ENCODE measurements around the gene FOXP1.
"Not testable (repeated sequence)": the region's sequence is repeated elsewhere in the genome, so short reads cannot be mapped to it uniquely, and the experiment has no call there.

Gene FOXP1

DNA sequence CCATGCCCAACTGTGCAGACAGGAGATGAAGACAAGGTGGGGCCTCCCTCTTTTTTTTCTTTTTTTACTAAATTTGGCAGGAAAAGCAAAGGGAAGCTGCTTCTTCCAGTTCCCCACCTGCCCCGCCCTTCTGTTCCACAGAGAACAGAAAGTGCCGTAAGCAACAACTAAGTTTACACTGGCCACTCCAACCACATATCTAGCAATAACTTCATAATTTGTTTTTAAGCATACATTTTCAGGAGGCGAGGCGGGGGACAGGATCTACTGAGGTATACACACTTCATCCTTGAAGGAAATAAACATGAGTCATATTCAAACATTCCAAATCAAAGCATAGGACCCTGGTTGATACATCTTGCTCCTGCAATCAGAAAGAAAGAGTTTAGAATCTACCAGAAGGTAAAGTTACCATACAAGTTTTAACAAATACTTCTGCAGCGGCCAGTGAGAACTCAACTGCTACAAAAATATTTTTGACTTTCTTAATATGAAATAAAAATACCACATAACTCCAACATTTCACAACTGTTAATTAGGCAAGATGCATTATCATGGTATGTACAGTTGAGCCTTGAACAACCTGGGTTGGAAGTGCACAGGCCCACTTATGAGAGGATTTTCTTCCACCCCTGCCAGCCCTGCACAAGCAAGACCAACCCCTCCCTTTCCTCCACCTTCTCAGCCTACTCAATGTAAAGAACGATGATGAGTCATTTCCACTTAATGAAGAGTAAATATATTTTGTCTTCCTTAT is 50.7 kb downstream of the FOXP1 start:
- peaks cover 5% of the 10 kb centered on the region for H3K4me1 Mint-ChIP-seq
- no peaks in the 10 kb centered on the region for H3K9me3 Mint-ChIP-seq
- no peak overlapping the region for H3K27ac Mint-ChIP-seq (ENCODE audit: low read depth)
- DNase-seq (ENCODE audit: low spot score in 2 of 2), result no peak
- no peaks in the 10 kb centered on the region for H3K27me3 Mint-ChIP-seq
- H3K4me3 Mint-ChIP-seq, result no peak overlapping the region
- H3K36me3 Mint-ChIP-seq (ENCODE audit: insufficient read depth), result peaks cover 2% of the 10 kb centered on the region
- no peak for ATAC-seq (replicated peaks; ENCODE audit: extremely low read depth, poor library complexity, severe bottlenecking)

DNA sequence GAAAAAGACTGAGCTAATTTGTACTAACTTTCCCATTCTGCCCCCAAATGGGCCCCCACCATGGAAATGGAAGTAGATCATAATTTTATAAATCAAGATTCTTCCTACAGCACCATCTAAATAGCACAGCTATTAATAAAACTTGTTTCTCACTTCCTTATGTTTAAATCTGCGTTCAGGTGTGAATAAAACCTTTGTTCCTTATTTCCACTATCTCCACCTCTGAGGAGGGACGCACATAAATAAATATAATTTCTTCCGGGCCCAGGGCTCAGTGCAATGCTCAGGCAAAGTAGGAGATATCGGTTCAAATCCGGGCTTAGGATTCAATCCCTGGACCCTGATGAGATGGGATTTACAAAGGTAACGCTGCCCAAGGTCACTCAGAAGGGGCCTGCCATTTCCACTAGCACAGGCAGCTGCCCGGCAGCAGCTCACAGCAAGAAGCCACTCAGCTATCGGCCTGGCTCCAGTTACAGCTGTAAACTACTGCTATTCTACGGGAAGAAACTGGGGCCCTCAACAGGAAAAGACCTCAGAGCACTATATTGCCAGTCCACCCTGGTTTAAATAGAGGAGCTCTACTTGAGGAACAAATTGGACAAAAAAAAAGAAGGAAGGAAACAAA is 52.5 kb downstream of the FOXP1 start:
- DNase-seq (ENCODE audit: low spot score in 2 of 2) (no peak), ATAC-seq (replicated peaks; ENCODE audit: extremely low read depth, poor library complexity, severe bottlenecking) (no peak)
- peaks cover 2% of the 10 kb centered on the region for H3K36me3 Mint-ChIP-seq (ENCODE audit: insufficient read depth)
- peaks cover 5% of the 10 kb centered on the region for H3K4me1 Mint-ChIP-seq
- H3K27me3 Mint-ChIP-seq, result no peaks in the 10 kb centered on the region
- H3K4me3 Mint-ChIP-seq, result no peak overlapping the region
- no peaks in the 10 kb centered on the region for H3K9me3 Mint-ChIP-seq
- H3K27ac Mint-ChIP-seq (ENCODE audit: low read depth), result no peak overlapping the region

DNA sequence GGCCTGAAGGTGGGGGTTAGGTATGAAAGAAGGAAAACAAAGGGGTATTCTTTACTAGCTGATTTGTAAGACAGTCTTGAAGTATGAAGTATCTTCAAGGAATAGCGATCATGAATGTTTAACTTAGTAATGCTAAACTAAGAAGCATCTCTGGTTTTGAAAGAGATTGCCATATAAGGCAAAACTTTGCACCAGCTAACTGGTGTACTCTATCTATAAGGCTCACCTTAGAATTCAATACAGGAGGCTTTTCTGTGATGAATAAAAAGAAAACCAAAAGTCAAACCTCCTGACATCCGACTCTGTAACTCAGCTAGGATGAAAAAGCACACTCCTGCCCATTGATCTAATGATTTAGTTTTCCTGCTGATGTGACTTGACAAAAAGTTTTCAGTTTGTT is 54.7 kb downstream of the FOXP1 start:
- Mint-ChIP-seq H3K9me3 (no peaks in the 10 kb centered on the region), H3K4me3 (no peak overlapping the region), H3K4me1 (peaks cover 5% of the 10 kb centered on the region), H3K27ac (ENCODE audit: low read depth) (no peak overlapping the region), H3K27me3 (no peaks in the 10 kb centered on the region), H3K36me3 (ENCODE audit: insufficient read depth) (peaks cover 2% of the 10 kb centered on the region)
- ATAC-seq (replicated peaks; ENCODE audit: extremely low read depth, poor library complexity, severe bottlenecking), result no peak
- no peak for DNase-seq (ENCODE audit: low spot score in 2 of 2)

DNA sequence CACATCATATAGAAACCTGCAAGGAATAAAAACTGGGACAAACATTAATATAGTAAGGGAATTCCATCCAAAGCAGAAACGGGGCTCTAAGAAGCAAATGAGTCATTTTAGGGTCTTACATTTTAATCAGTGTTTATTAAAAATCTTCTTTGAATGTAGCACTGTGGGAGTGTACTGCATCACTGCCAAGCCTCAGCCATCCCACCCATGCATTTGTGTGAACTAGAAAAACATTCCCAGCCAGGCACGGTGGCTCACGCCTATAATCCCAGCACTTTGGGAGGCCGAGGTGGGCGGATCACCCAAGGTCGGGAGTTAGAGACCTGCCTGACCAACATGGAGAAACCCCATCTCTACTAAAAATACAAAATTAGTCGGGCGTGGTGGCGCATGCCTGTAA is 57.1 kb downstream of the FOXP1 start:
- H3K9me3 Mint-ChIP-seq; DNase-seq (ENCODE audit: low spot score in 2 of 2); H3K4me3 Mint-ChIP-seq; H3K27ac Mint-ChIP-seq (ENCODE audit: low read depth); H3K27me3 Mint-ChIP-seq; H3K36me3 Mint-ChIP-seq (ENCODE audit: insufficient read depth); ATAC-seq (replicated peaks; ENCODE audit: extremely low read depth, poor library complexity, severe bottlenecking); H3K4me1 Mint-ChIP-seq: not testable (repeated sequence)

DNA sequence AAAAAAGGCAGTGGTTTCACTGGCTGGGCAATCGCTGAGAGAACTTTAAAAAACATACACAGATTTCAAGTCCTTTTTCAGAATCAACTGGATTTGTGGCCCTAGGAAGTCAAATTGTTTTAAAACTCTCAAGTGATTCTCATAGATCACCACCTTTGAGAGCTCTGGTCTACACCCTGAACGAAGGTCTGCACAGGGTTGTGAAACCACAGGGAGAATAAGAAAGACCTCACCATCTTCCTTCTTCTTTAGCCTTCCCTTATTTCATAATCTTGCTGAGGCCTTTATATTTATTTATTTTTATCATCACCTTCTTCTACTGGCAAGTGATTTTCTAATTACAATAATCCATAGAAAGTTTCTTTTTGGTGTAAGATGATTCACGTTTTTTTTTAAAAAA is 58.1 kb downstream of the FOXP1 start:
- H3K9me3 Mint-ChIP-seq, result no peaks in the 10 kb centered on the region
- H3K36me3 Mint-ChIP-seq (ENCODE audit: insufficient read depth), result peaks cover 2% of the 10 kb centered on the region
- no peak overlapping the region for H3K4me3 Mint-ChIP-seq
- no peak for DNase-seq (ENCODE audit: low spot score in 2 of 2)
- no peak for ATAC-seq (replicated peaks; ENCODE audit: extremely low read depth, poor library complexity, severe bottlenecking)
- H3K4me1 Mint-ChIP-seq, result peaks cover 5% of the 10 kb centered on the region
- H3K27ac Mint-ChIP-seq (ENCODE audit: low read depth), result no peak overlapping the region
- H3K27me3 Mint-ChIP-seq, result no peaks in the 10 kb centered on the region

DNA sequence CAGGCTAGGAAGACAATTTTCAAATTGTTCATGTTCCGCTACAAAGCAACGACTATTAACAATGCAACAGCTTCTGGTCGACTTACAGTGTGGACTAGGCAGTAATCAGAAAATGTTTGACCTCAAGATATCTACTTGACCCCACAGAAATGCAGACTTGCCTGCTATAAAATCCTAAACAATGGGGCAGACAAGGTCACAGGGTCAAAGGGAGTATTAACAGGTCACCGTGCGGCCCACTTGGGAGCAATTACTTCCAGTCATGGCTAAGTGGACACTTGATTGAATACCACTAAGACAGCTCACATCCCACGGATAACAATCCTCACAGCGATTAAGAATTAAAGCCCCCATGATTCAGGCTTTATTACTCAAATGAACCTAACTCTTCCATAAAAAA is 58.9 kb downstream of the FOXP1 start:
- Mint-ChIP-seq H3K9me3 (no peaks in the 10 kb centered on the region), H3K4me1 (peaks cover 5% of the 10 kb centered on the region), H3K27ac (ENCODE audit: low read depth) (no peak overlapping the region), H3K4me3 (no peak overlapping the region), H3K27me3 (no peaks in the 10 kb centered on the region), H3K36me3 (ENCODE audit: insufficient read depth) (peaks cover 2% of the 10 kb centered on the region)
- no peak for DNase-seq (ENCODE audit: low spot score in 2 of 2)
- no peak for ATAC-seq (replicated peaks; ENCODE audit: extremely low read depth, poor library complexity, severe bottlenecking)

DNA sequence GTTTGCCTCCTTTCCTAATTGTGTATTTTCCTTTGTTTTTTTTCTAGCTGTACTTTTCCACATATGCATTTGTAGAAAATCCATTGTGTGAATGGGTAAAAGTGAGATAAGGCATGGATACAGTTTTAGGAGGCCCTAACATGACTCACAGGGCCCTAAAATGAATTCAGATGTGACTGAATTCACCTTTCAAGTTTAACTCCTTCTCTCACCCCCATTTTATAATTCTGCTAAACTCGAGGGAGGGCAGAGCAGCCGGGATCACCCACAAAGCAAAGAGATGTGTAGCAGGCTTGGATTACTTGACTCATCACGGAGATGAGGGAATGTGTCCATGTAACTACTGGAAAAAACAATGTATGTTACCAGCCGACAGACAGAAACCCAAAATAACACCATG is 59.9 kb downstream of the FOXP1 start:
- Mint-ChIP-seq H3K9me3 (no peaks in the 10 kb centered on the region), H3K4me3 (no peak overlapping the region), H3K27me3 (no peaks in the 10 kb centered on the region), H3K27ac (ENCODE audit: low read depth) (no peak overlapping the region), H3K36me3 (ENCODE audit: insufficient read depth) (peaks cover 2% of the 10 kb centered on the region), H3K4me1 (peaks cover 4% of the 10 kb centered on the region)
- DNase-seq (ENCODE audit: low spot score in 2 of 2), result no peak
- no peak for ATAC-seq (replicated peaks; ENCODE audit: extremely low read depth, poor library complexity, severe bottlenecking)

DNA sequence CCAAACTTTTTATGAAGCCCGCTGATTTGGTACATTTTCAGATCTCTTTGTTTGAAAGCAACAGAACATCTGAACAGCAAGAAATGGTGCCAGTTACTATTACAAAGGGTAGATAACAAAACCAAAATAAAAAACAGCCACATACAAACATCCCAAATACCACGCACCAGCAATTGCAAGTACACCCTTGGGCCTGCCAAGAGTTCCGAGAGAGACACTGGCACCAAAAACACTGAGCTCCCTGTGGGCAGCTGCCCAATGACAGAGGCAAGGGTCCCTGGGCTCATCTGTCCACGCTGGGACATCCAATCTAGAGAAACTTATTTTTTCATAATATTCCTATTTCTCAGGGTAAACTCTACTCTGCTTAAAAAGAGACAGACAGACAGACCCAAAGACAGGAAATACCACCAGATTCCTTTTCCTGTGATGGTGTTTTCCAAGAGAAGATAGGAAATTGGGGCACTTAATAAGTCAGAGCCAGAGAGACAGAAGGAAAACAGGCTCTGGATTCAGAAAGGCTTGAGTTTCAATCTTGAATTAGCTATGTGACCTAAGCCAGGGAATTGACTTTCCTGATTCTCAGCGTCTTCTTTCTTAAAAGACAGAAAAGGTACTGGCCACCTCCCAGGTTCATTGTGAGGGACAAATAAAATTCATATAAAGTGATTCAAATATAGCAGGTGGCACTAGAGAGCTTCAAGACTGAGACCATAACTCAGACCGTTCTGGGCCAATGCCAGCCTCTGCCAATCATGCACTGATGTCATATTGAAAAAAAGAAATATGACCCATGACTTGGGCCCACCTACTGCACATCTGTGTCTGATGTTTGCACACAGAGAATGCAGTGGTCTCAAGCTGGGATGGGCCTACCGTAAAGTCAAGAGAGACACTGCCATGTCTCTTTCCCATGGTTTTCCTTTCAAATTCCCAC is 61.3 kb downstream of the FOXP1 start:
- H3K27ac Mint-ChIP-seq (ENCODE audit: low read depth), result no peak overlapping the region
- no peak for ATAC-seq (replicated peaks; ENCODE audit: extremely low read depth, poor library complexity, severe bottlenecking)

DNA sequence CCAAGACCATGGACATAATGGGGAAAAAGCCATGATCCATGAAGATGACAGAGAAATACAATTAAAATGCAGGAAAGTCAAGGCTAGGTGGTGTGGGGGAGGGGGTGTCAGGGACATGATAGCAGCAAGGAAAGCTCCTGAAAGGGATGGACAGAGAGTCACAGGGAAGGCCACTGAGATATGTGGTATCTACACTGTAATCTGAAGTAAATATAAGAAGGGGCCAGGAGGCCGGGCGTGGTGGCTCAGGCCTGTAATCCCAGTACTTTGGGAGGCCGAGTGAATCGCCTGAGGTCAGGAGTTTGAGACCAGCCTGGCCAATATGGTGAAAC is 62.5 kb downstream of the FOXP1 start:
- Mint-ChIP-seq H3K4me1 (no peaks in the 10 kb centered on the region), H3K9me3 (no peaks in the 10 kb centered on the region), H3K4me3 (no peak overlapping the region), H3K27ac (ENCODE audit: low read depth) (no peak overlapping the region), H3K27me3 (no peaks in the 10 kb centered on the region), H3K36me3 (ENCODE audit: insufficient read depth) (peaks cover 4% of the 10 kb centered on the region)
- no peak for ATAC-seq (replicated peaks; ENCODE audit: extremely low read depth, poor library complexity, severe bottlenecking)
- no peak for DNase-seq (ENCODE audit: low spot score in 2 of 2)

More for the DNA sequence above, 61.3 kb downstream of the FOXP1 start:
- peaks cover 4% of the 10 kb centered on the region for H3K36me3 Mint-ChIP-seq (ENCODE audit: insufficient read depth)
- no peak for DNase-seq (ENCODE audit: low spot score in 2 of 2)
- H3K4me1 Mint-ChIP-seq, result no peaks in the 10 kb centered on the region
- no peak overlapping the region for H3K4me3 Mint-ChIP-seq
- no peaks in the 10 kb centered on the region for H3K9me3 Mint-ChIP-seq
- no peaks in the 10 kb centered on the region for H3K27me3 Mint-ChIP-seq

DNA sequence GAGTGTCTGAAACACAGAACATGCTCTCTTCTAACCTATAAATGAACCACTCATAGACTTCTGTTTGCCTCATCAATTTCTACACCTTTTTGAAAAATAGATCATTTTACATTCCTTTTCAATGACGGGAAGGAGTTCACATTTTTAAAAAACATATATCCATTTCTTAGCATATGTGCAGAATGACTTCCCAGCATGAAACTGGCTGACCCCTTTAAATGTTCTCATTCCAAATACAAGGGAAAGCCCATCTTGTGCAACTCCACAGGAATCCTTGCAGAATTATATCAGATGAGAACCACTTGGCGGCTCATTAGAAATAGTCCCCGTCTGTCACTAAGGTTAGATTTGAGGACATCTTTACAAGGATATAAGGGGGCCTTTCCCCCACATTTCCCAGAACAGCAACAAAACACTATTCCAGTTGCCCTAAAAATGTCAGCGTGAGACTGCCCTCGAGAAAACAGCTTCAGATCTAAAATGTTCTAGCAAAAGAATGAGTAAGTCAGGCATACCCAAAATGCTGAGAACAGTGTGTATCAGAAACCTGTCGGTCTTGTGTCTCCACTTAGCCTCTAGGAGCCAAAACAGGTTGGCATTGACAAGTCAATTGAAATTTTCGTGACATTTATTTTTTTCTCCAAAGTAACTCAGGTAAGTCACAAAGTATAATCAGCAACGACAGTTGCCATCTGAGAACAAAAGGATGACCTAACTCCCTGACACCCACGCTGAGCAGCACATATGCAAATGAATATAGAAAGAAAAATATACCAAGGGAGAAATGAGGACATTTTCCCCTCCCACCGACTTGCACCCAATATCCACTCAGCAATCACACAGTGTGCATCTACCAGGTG is 63.1 kb downstream of the FOXP1 start:
- no peaks in the 10 kb centered on the region for H3K9me3 Mint-ChIP-seq
- H3K4me3 Mint-ChIP-seq, result no peak overlapping the region
- H3K36me3 Mint-ChIP-seq (ENCODE audit: insufficient read depth), result peaks cover 4% of the 10 kb centered on the region
- H3K27ac Mint-ChIP-seq (ENCODE audit: low read depth), result no peak overlapping the region
- H3K27me3 Mint-ChIP-seq, result no peaks in the 10 kb centered on the region
- ATAC-seq (replicated peaks; ENCODE audit: extremely low read depth, poor library complexity, severe bottlenecking) (no peak), DNase-seq (ENCODE audit: low spot score in 2 of 2) (no peak)
- H3K4me1 Mint-ChIP-seq, result no peaks in the 10 kb centered on the region

DNA sequence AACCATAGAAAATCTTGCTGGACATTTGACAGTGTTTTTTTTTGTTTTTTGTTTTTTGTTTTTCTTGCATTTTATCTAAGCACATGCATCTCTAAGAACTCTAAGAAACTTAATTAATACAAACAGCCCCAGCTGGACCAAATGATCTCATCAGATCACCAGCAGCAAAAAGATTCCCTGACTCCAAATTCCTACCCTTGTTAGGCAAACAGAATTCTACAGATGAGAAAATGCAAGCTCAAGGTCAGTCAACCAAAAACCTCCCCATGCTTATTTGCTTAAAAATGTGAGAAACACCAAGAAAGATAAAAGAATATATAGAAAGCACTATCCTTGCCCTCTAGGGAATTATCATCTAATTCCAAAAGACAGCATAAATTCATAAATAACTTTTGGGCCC is 65.4 kb downstream of the FOXP1 start:
- H3K4me3 Mint-ChIP-seq, result no peak overlapping the region
- H3K36me3 Mint-ChIP-seq (ENCODE audit: insufficient read depth), result peaks cover 4% of the 10 kb centered on the region
- DNase-seq (ENCODE audit: low spot score in 2 of 2), result no peak
- ATAC-seq (replicated peaks; ENCODE audit: extremely low read depth, poor library complexity, severe bottlenecking), result no peak
- H3K4me1 Mint-ChIP-seq, result no peaks in the 10 kb centered on the region
- H3K27me3 Mint-ChIP-seq, result no peaks in the 10 kb centered on the region
- H3K27ac Mint-ChIP-seq (ENCODE audit: low read depth), result no peak overlapping the region
- H3K9me3 Mint-ChIP-seq, result no peaks in the 10 kb centered on the region

DNA sequence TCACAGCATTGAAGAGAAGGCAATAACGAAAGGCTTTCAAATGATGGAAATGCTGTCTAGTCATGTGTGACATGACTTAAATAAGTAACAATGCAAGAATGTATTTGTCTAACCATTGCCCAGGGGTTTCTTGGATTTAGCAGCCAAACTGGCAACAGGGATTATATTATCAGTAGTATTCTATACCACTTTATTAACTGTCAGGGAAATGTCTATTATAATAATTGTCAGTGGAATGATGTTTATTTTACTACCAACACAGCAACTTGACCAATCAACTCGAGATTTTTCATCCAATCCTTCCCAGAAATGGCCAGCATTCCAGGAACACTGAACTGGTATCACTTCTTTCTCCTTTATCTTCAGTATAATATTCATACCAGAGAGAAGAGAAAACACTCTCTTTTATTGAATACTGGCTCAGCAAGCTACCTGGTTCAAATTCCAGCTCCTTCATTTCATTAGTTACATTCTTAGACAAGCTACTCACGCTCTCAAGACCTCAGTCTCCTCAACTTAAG is 66.2 kb downstream of the FOXP1 start:
- no peak for ATAC-seq (replicated peaks; ENCODE audit: extremely low read depth, poor library complexity, severe bottlenecking)
- no peak for DNase-seq (ENCODE audit: low spot score in 2 of 2)
- Mint-ChIP-seq H3K4me1 (peaks cover under 1% of the 10 kb centered on the region), H3K36me3 (ENCODE audit: insufficient read depth) (peaks cover 2% of the 10 kb centered on the region), H3K9me3 (no peaks in the 10 kb centered on the region), H3K4me3 (no peak overlapping the region), H3K27ac (ENCODE audit: low read depth) (no peak overlapping the region), H3K27me3 (no peaks in the 10 kb centered on the region)

All from central memory CD8-positive, alpha-beta T cell (primary cell).